Neural progenitor cell (in vitro differentiated cells): ENCODE data around the gene BARX1. TPM values are rescaled to one million over a fixed set of nuclear protein-coding genes. Genes with fewer than 3 reads are reported as not detected.
A peak's percentile ranks its signal among the peaks of the same experiment; 100 is the strongest.

ENCODE experiments used
- DNase-seq: peaks from one replicate; pipeline ENCODE4 v3.0.0-alpha.2; 2016; ENCODE audit warnings: low spot score
- H2AFZ ChIP-seq: fragments of 200-600 bp; sonication (generic); replicated peaks from 2 replicates; pipeline ENCODE4 v1.6.1; 2016; ENCODE audit warnings: antibody characterized with exemption
- H3F3A ChIP-seq: fragments of 200-600 bp; sonication (generic); 2 replicates; pipeline ENCODE4 v1.6.1; 2016; ENCODE audit warnings: antibody characterized with exemption, low read depth
- H3K27ac ChIP-seq: fragments of 200-600 bp; sonication (generic); 2 replicates; pipeline ENCODE4 v1.5.1; 2016; ENCODE audit warnings: mild to moderate bottlenecking
- H3K27me3 ChIP-seq: fragments of 200-600 bp; sonication (generic); 2 replicates; pipeline ENCODE4 v1.6.1; 2016; ENCODE audit warnings: mild to moderate bottlenecking, moderate library complexity
- H3K36me3 ChIP-seq: fragments of 200-600 bp; sonication (generic); 2 replicates; pipeline ENCODE4 v1.5.1; 2016
- H3K4me1 ChIP-seq: fragments of 200-600 bp; sonication (generic); 2 replicates; pipeline ENCODE4 v1.6.1; 2016; ENCODE audit warnings: mixed run types
- H3K4me2 ChIP-seq: fragments of 200-600 bp; sonication (generic); 2 replicates; pipeline ENCODE4 v1.6.1; 2016
- H3K4me3 ChIP-seq: fragments of 200-600 bp; sonication (generic); 2 replicates; pipeline ENCODE4 v1.5.1; 2016
- H3K79me2 ChIP-seq: fragments of 200-600 bp; sonication (generic); 2 replicates; pipeline ENCODE4 v1.6.1; 2016; ENCODE audit warnings: low read depth
- H3K9ac ChIP-seq: fragments of 200-600 bp; sonication (generic); 2 replicates; pipeline ENCODE4 v1.6.1; 2016
- H3K9me3 ChIP-seq: fragments of 200-600 bp; sonication (generic); 2 replicates; pipeline ENCODE4 v1.5.1; 2016; ENCODE audit warnings: low read depth
- H4K20me1 ChIP-seq: fragments of 200-600 bp; sonication (generic); 2 replicates; pipeline ENCODE4 v1.6.1; 2016; ENCODE audit warnings: low read depth
- H3K27ac Mint-ChIP-seq: 3 replicates; pipeline ENCODE4 v1.8.0; 2021; ENCODE audit warnings: mixed read lengths
- H3K27me3 Mint-ChIP-seq: 2 replicates; pipeline ENCODE4 v1.8.0; 2022; ENCODE audit warnings: low read depth, mild to moderate bottlenecking, inconsistent platforms, moderate library complexity, mixed read lengths; ENCODE audit not compliant: insufficient read depth
- H3K36me3 Mint-ChIP-seq: 3 replicates; pipeline ENCODE4 v1.8.0; 2021; ENCODE audit warnings: mixed read lengths
- H3K4me1 Mint-ChIP-seq: 3 replicates; pipeline ENCODE4 v1.8.0; 2021; ENCODE audit warnings: mixed read lengths
- H3K4me3 Mint-ChIP-seq: 3 replicates; pipeline ENCODE4 v1.8.0; 2021; ENCODE audit warnings: mild to moderate bottlenecking, moderate library complexity, mixed read lengths
- H3K9me3 Mint-ChIP-seq: 3 replicates; pipeline ENCODE4 v1.8.0; 2020; ENCODE audit warnings: mixed read lengths
- EZH2 ChIP-seq: fragments of 200-600 bp; sonication (generic); IDR thresholded peaks from 2 replicates; pipeline ENCODE4 v1.6.1; 2017; ENCODE audit warnings: antibody characterized with exemption, mild to moderate bottlenecking, moderate library complexity
- EZH2phosphoT487 ChIP-seq: fragments of 200-600 bp; sonication (generic); IDR thresholded peaks from 2 replicates; pipeline ENCODE4 v1.6.1; 2017; ENCODE audit warnings: antibody characterized with exemption
- total RNA-seq: library from RNA; depleted of rRNA; stranded (reverse); fragments of >200 nt; gene quantifications from 2 replicates; pipeline ENCODE4 v1.2.3, GENCODE V29; 2015; ENCODE audit warnings: low replicate concordance
- TF ChIP-seq, protein P1 (sequence below): fragments of 200-600 bp; sonication (generic); IDR thresholded peaks from 2 replicates; pipeline ENCODE4 v1.5.1; 2017; ENCODE audit warnings: antibody characterized with exemption, mild to moderate bottlenecking

The BARX1 gene
- 0.17 and 2.9 TPM in 2 replicates for total RNA-seq

- Histone ChIP-seq H3K36me3 (no peaks in the 10 kb centered on the region), H4K20me1 (peaks cover 90% of the 10 kb centered on the region), H3K4me3 (peak within 1 kb of the TSS; percentile 50), H3F3A (peaks cover 14% of the 10 kb centered on the region), H3K4me2 (peak within 1 kb of the TSS; percentile 86), H3K9me3 (no peaks in the 10 kb centered on the region), H2AFZ (peak within 1 kb of the TSS; percentile 60), H3K4me1 (peaks cover 36% of the 10 kb centered on the region), H3K27me3 (peaks cover 98% of the 10 kb centered on the region), H3K79me2 (no peaks in the 10 kb centered on the region), H3K27ac (no peak within 1 kb of the TSS), H3K9ac (no peak within 1 kb of the TSS)
- Mint-ChIP-seq H3K4me3 (peak within 1 kb of the TSS; percentile 87), H3K9me3 (peaks cover 9% of the 10 kb centered on the region), H3K27me3 (peaks cover 75% of the 10 kb centered on the region), H3K36me3 (no peaks in the 10 kb centered on the region), H3K27ac (no peak within 1 kb of the TSS), H3K4me1 (peaks cover 27% of the 10 kb centered on the region)
- DNase-seq: peak; percentile 82
- peak; percentile 83 for TF ChIP-seq EZH2
- TF ChIP-seq, protein P1, sequence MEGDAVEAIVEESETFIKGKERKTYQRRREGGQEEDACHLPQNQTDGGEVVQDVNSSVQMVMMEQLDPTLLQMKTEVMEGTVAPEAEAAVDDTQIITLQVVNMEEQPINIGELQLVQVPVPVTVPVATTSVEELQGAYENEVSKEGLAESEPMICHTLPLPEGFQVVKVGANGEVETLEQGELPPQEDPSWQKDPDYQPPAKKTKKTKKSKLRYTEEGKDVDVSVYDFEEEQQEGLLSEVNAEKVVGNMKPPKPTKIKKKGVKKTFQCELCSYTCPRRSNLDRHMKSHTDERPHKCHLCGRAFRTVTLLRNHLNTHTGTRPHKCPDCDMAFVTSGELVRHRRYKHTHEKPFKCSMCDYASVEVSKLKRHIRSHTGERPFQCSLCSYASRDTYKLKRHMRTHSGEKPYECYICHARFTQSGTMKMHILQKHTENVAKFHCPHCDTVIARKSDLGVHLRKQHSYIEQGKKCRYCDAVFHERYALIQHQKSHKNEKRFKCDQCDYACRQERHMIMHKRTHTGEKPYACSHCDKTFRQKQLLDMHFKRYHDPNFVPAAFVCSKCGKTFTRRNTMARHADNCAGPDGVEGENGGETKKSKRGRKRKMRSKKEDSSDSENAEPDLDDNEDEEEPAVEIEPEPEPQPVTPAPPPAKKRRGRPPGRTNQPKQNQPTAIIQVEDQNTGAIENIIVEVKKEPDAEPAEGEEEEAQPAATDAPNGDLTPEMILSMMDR: no peak
Observed at GRCh38 chr9:93955111-93955980, at the start of gene BARX1. TSS of gene BARX1 (minus strand) at chr9:93955355. CDS start at chr9:93955146, 209 bp downstream.

- no peaks in the 10 kb centered on the region for H3K9me3 ChIP-seq
- no peak overlapping the region for H3K4me3 Mint-ChIP-seq
- H3K27me3 Mint-ChIP-seq: peaks cover 2% of the 10 kb centered on the region
- H3K9ac ChIP-seq: no peak overlapping the region
- H3K27ac Mint-ChIP-seq: peak overlapping the region; percentile 65
- H3K79me2 ChIP-seq: no peaks in the 10 kb centered on the region
- no peaks in the 10 kb centered on the region for H4K20me1 ChIP-seq
- no peak overlapping the region for H3K27ac ChIP-seq
- no peaks in the 10 kb centered on the region for H3K27me3 ChIP-seq
- H3K4me2 ChIP-seq: no peak overlapping the region
- H3F3A ChIP-seq: no peaks in the 10 kb centered on the region
- no peaks in the 10 kb centered on the region for H3K4me1 ChIP-seq
- peak overlapping the region; percentile 95 for H2AFZ ChIP-seq
- TF ChIP-seq, protein P1: peak; percentile 89
- no peak for TF ChIP-seq EZH2phosphoT487
- H3K4me1 Mint-ChIP-seq: no peaks in the 10 kb centered on the region
- no peaks in the 10 kb centered on the region for H3K9me3 Mint-ChIP-seq
- H3K36me3 ChIP-seq: no peaks in the 10 kb centered on the region
- DNase-seq: peak; percentile 83
- H3K4me3 ChIP-seq: no peak overlapping the region
- no peaks in the 10 kb centered on the region for H3K36me3 Mint-ChIP-seq
Observed at GRCh38 chr9:94002316-94003140, 47.4 kb upstream of the BARX1 start.

DNA sequence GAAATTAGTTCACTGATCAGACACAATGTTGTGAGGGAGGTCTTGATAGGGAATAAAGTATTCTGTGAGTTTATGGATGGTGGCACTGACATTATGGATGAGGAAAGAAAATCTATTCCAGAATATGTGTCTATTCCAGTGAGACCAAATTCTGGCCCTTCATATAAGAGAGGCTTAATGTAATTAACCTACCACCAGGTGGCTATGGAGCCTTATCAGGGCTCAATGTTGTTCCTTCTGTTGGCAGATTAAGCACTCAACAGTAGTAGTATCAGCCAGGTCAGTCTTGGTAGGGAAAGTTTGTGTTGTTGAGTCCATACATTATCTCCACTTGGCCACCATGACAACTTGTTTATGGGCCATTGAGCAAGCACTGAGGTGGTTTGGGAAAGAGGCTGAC, 41.7 kb upstream of the BARX1 start:
- H3K9me3 ChIP-seq: no peaks in the 10 kb centered on the region
- Mint-ChIP-seq H3K36me3 (no peaks in the 10 kb centered on the region), H3K9me3 (no peaks in the 10 kb centered on the region), H3K4me1 (no peaks in the 10 kb centered on the region), H3K4me3 (no peak overlapping the region), H3K27me3 (peaks cover 5% of the 10 kb centered on the region), H3K27ac (no peak overlapping the region)
- no peaks in the 10 kb centered on the region for H3K36me3 ChIP-seq
- TF ChIP-seq EZH2 (no peak), EZH2phosphoT487 (no peak)
- TF ChIP-seq, protein P1: peak; percentile 5
- H3K4me3 ChIP-seq: no peak overlapping the region
- no peak overlapping the region for H3K9ac ChIP-seq
- no peaks in the 10 kb centered on the region for H3K27me3 ChIP-seq
- no peak overlapping the region for H3K4me2 ChIP-seq
- H3F3A ChIP-seq: no peaks in the 10 kb centered on the region
- H3K4me1 ChIP-seq: no peaks in the 10 kb centered on the region
- peak; percentile 18 for DNase-seq
- no peak overlapping the region for H2AFZ ChIP-seq
- H3K27ac ChIP-seq: no peak overlapping the region
- no peaks in the 10 kb centered on the region for H4K20me1 ChIP-seq
- no peaks in the 10 kb centered on the region for H3K79me2 ChIP-seq
